GM19438 (cell line): ENCODE data around the gene GPR152.
"Not testable (repeated sequence)": the region's sequence is repeated elsewhere in the genome, so short reads cannot be mapped to it uniquely, and the experiment has no call there.

Source experiments
- ATAC-seq: cut with Tn5 transposase; IDR thresholded peaks from one replicate; pipeline ENCODE4 v1.9.1; 2021; ENCODE audit warnings: low read depth; ENCODE audit not compliant: unreplicated experiment

Gene GPR152

GRCh38 chr11:67466962-67467771 is 14.6 kb upstream of the GPR152 start:
- ATAC-seq = no peak

DNA sequence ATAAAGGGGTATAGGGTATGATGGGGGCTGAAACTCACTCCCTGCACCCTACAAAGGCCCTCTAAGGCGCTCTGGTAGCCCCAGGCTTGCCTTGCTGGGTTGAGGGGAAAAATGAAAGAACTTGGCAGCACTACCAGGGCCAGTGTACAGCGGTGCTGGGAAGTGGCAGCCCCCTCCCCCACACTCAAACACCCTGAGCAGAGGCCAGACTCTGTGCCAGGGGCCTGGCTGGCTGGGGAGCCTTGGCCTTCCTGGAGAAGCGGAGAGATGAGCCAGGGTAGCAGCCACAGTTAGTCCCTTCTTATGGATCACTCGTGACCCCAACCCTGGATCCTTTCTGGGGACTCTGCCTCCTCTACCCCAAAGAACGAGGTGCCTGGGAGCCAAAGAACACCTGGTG is 13.8 kb upstream of the GPR152 start:
- no peak for ATAC-seq

DNA sequence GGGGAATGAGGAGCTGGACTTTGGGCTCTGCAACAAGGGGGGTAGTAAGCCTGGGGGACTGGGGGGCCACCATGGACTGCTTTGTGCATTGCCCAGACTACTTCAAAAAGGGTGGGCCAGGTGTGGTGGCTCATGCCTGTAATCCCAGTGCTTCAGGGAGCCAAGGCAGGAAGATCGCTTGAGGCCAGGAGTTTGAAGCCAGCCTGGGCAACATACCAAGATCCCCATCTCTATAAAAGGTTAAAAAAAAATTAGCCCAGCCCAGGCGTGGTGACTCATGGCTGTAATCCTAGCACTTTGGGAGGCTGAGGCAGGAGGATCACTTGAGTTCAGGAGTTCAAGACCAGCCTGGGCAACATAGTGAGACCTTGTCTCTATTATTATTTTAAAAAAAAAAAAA is 13.0 kb upstream of the GPR152 start:
- ATAC-seq = not testable (repeated sequence)

DNA sequence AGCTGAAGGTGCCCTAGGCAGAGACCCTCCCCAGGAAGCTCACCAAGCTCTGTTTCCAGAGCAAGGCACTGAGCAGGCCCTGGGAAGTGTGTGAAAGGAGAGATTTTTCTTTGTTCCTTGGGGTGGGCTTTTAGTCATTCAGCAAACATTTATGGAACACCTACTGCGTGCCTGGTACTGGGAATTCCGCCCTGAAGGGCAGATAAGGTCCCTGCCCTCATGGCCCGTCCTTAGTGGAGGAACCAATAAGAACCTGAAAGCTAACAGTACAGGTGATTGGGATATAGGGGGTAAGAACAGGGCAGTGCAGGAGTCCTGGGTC is 12.6 kb upstream of the GPR152 start:
- no peak for ATAC-seq

- peak; percentile 44 for ATAC-seq
Measured at GRCh38 chr11:67464411-67465188, 12.1 kb upstream of the GPR152 start.

DNA sequence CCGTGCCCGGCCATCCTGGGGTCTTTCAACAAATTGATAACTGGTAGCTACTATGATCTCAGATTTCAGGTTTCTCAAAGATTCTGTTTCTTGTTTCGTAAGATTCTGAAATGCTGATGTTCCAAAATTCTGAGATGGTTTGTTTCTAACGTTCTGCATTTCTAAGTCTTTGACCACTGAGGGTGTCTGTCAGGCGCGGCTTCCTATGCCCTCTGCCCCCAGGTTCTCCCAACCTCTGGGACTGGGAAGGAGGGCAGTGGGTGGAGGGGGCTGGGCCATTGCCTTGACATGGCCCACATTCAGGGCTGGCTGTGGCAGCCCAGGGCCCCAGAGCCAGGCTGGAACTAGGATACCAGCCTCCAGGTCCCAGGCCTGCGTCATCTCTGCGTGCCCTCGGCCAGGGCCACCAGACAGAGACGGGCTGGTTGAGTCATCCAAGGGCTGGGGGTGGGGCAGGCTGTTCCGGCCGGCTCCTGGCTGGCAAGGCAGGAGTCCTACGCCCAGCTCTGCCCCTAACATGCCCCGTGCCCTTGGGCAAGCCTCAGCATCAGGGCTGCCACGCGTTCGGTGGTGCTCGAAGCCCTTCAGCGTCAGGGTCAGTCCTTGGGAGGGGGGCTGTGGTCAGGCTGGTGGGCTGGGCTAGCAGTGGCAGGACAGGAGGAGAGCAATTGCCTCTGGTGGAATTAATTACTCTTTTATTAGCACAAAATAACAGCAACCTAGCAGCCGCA is 11.3 kb upstream of the GPR152 start:
- ATAC-seq = no peak

GRCh38 chr11:67463186-67463585 is 10.7 kb upstream of the GPR152 start:
- no peak for ATAC-seq

GRCh38 chr11:67458266-67458665 is 5.7 kb upstream of the GPR152 start:
- ATAC-seq = no peak

DNA sequence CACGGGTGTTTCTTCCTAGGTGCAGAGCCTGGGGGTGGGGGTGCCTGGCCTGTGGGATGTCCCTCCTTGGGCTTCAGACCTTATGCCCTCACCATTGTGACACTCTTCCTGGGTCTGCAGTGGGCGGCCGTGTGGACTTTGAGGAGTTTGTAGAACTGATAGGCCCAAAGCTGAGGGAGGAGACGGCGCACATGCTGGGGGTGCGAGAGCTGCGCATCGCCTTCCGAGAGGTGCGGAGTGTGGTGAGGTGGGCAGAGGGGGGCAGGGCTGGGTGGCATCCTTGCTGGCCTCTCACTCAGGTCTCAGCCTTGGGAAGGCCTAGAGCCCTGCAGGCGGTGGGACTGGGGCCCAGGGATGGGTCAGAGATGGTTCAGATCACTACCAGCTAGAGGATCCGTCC is 4.9 kb upstream of the GPR152 start:
- ATAC-seq = no peak

- no peak for ATAC-seq
Measured at GRCh38 chr11:67456068-67456705, 3.7 kb upstream of the GPR152 start.

- ATAC-seq = no peak
Measured at GRCh38 chr11:67455054-67455453, 2.5 kb upstream of the GPR152 start, which contains the start of gene CABP4. TSS of gene CABP4 (plus strand) at chr11:67455354. CDS start at chr11:67455424, 70 bp downstream.

DNA sequence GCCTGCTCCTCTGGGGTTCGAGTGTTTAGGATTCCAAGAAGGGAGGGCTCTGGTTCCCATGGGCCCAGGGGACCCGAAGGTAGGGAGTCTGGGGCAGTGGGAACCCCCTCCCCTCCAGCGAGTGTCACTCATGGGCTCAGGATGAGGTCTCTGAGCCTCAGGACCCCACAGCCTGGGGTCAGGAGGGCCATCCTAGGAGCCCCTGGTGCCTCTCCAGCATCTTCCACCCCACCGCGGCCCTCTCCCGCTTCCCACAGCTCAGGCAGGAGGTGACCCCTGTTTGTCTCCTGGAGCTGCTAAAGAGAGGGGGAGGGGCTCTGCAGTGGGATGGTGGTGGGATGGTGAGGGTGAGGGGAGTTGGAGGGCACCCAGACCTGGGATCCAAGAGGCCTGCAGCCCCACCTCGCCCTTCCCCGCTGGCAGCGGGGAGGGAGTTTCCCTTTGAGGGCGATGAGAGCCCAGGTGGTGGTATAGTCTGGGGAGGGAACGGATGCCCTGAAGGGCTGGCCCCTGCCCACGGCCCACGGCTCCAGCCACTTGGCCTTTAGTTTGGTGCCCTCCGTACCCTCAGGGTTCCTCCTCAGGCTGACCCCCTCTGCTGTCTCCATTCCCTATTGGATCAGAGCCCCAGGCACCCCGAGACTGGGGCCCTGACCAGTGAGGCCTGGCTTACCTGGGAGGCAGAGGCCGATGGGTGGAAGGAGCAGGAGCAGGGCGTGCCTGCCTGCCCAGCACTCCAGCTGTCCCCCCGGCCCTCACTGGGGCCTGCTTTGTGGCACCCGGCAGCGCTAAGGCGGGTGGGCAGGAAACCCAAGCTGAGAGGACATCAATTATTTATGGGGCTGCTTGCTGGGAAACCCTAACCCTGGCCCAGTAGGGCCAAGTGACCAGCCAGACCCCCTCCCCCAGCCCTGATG is 1.5 kb upstream of the GPR152 start:
- no peak for ATAC-seq

DNA sequence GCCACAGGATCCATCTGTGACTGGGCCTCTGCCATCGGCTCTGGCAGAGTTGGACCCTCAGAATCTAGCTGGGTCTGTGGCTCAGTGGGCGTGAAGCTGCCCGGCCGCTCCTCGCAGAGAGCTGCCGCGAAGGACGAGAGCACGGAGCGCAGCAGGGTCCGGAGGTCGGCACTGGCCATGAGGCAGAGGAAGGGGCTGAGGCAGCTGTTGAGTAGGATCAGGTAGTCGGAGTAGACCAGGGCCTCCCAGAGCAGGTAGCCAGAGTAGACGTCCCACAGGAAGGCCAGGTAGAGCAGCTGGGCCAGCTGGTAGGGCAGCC is 912 bp downstream of the GPR152 start:
- no peak for ATAC-seq

- ATAC-seq = no peak
Measured at GRCh38 chr11:67450796-67451657, 1.5 kb downstream of the GPR152 start.

GRCh38 chr11:67449116-67449844 is 3.2 kb downstream of the GPR152 start:
- ATAC-seq = no peak

DNA sequence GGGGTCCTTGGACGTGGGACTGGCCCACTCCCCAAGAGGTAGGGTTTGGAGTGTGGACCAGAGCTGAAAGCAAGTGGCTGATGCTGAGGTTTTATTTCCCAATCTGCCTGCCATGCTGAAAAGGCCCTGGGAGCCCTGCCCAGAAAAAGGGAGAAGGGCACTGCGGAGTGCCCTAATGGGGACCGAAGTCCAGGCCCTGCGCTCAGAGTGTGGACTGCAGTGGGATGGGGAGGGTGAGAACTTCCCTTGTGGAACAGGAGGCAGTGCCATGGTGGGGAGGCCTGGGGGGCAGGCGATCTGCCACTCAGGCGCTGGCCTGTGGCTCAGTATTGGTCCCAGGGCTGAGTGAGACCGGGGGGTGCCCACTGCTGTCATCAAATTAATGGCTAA is 4.3 kb downstream of the GPR152 start:
- no peak for ATAC-seq

- ATAC-seq = no peak
Measured at GRCh38 chr11:67445515-67445914, 7.0 kb downstream of the GPR152 start.
